K562 (cell line): ENCODE data around the gene CCDC194. TPM values are rescaled to one million over a fixed set of nuclear protein-coding genes. Genes with fewer than 3 reads are reported as not detected.
A peak's percentile ranks its signal among the peaks of the same experiment; 100 is the strongest.

Experiments used
- ATAC-seq: fragments of 200-7000 bp; cut with Tn5 transposase; 3 replicates; pipeline ENCODE4 v1.9.1; 2020; ENCODE audit warnings: moderate library complexity
- BruUV-seq: library from RNA; stranded (reverse); fragments of 400-500 nt; replicated peaks from 2 replicates; lab custom pipeline; 2021; lab: Mats Ljungman, UMichigan
- CTCF ChIA-PET: fragments of 300-600 bp; formaldehyde crosslinking; extraction: SDS; loops from one replicate; lab custom pipeline; 2021; ENCODE audit warnings: low intra/inter-chr PET ratio; lab: Yijun Ruan, JAX
- POLR2A ChIA-PET: fragments of 300-600, 350-650 bp; sonication (Branson Sonifier 250); formaldehyde crosslinking; extraction: SDS; loops from one replicate; lab custom pipeline; 2021; ENCODE audit warnings: antibody characterized with exemption, inconsistent platforms; lab: Yijun Ruan, JAX
- DNase-seq, 4 experiments: peaks; one replicate each; pipeline versions ENCODE4 v3.0.0 to v3.0.0-alpha.2; 2011 to 2018; ENCODE audit warnings: low spot score in 3 of 4, mixed read lengths in 3 of 4; ENCODE audit errors: extremely low read depth in 1 of 4
- FAIRE-seq: peaks from 2 replicates; lab custom pipeline; 2011; peaks lifted over from hg19 to GRCh38; lab: Jason Lieb, UNC
- H2AFZ ChIP-seq: 2 replicates; pipeline ENCODE4 v1.6.0; 2011; ENCODE audit warnings: low read depth, low read length, control low read depth, inconsistent platforms
- H3K27ac ChIP-seq: fragments of 200-600 bp; 3 replicates; pipeline ENCODE4 v1.8.0; 2011; ENCODE audit warnings: low read depth, mild to moderate bottlenecking, control low read depth, inconsistent platforms, low read length, moderate library complexity, mixed read lengths; ENCODE audit errors: extremely low read depth
- H3K27me3 ChIP-seq, 2 experiments: fragments of 300-600 bp in 1 of 2; 2 replicates in 1 of 2; 3 replicates in 1 of 2; pipeline versions ENCODE4 v1.6.0 to v1.8.0; 2011; ENCODE audit warnings: inconsistent platforms in 2 of 2, low read length in 2 of 2, mild to moderate bottlenecking in 1 of 2, mixed read lengths in 1 of 2, moderate library complexity in 1 of 2; ENCODE audit not compliant: control insufficient read depth in 2 of 2, insufficient read depth in 2 of 2
- H3K36me3 ChIP-seq: fragments of 300-600 bp; 3 replicates; pipeline ENCODE4 v1.8.0; 2011; ENCODE audit warnings: mild to moderate bottlenecking, low read length, inconsistent platforms; ENCODE audit not compliant: control insufficient read depth, insufficient read depth
- H3K4me1 ChIP-seq, 2 experiments: fragments of 200-600 bp in 1 of 2; replicated peaks in 1 of 2; 2 replicates in 1 of 2; 3 replicates in 1 of 2; pipeline versions ENCODE4 v1.5.1 to v1.8.0; 2011; ENCODE audit warnings: inconsistent platforms in 2 of 2, low read length in 2 of 2, mild to moderate bottlenecking in 1 of 2, mixed read lengths in 1 of 2, moderate library complexity in 1 of 2; ENCODE audit not compliant: control insufficient read depth in 2 of 2, insufficient read depth in 2 of 2
- H3K4me2 ChIP-seq: 2 replicates; pipeline ENCODE4 v1.6.1; 2011; ENCODE audit warnings: low read length, control low read depth, inconsistent platforms, mixed read lengths; ENCODE audit not compliant: insufficient read depth
- H3K4me3 ChIP-seq: fragments of 200-600 bp; sonication (generic), shearing (Covaris generic); 2 replicates; pipeline ENCODE4 v1.5.1; 2016; ENCODE audit warnings: control low read depth, inconsistent platforms
- H3K79me2 ChIP-seq: fragments of 200-600 bp; 3 replicates; pipeline ENCODE4 v1.8.0; 2011; ENCODE audit warnings: low read length, inconsistent platforms; ENCODE audit not compliant: control insufficient read depth, insufficient read depth
- H3K9ac ChIP-seq, 2 experiments: 2 replicates each; pipeline versions ENCODE4 v1.6.0 to v1.6.1; 2011; ENCODE audit warnings: low read depth in 2 of 2, low read length in 2 of 2, control low read depth in 1 of 2, inconsistent platforms in 1 of 2, mild to moderate bottlenecking in 1 of 2, mixed read lengths in 1 of 2; ENCODE audit not compliant: insufficient read depth in 1 of 2
- H3K9me1 ChIP-seq: one replicate; pipeline ENCODE4 v1.6.0; 2011; ENCODE audit warnings: inconsistent platforms, mild to moderate bottlenecking, low read length, moderate library complexity; ENCODE audit not compliant: control insufficient read depth, insufficient read depth
- H3K9me3 ChIP-seq: replicated peaks from 2 replicates; pipeline ENCODE4 v1.5.1; 2011; ENCODE audit warnings: low read depth, low read length, inconsistent platforms; ENCODE audit not compliant: control insufficient read depth, insufficient read depth
- H4K20me1 ChIP-seq: replicated peaks from 2 replicates; pipeline ENCODE4 v1.6.1; 2011; ENCODE audit warnings: low read length, inconsistent platforms, mixed read lengths; ENCODE audit not compliant: control insufficient read depth, insufficient read depth
- DDX20 ChIP-seq: fragments of 450-650 bp; IDR thresholded peaks from 2 replicates; pipeline ENCODE4 v1.6.1; 2016; ENCODE audit warnings: missing genetic modification characterization, low read depth, mild to moderate bottlenecking, missing compliant biosample characterization, moderate library complexity
- HNRNPLL ChIP-seq: fragments of 200-400 bp; formaldehyde crosslinking; IDR thresholded peaks from 2 replicates; pipeline ENCODE4 v1.6.1; 2017; ENCODE audit warnings: low read length, low read depth, mild to moderate bottlenecking; ENCODE audit not compliant: poor library complexity, severe bottlenecking
- ZFX ChIP-seq: sonication (generic); formaldehyde crosslinking; IDR thresholded peaks from 2 replicates; pipeline ENCODE4 v1.8.0; 2022; ENCODE audit warnings: mild to moderate bottlenecking, missing genetic modification reagents, moderate library complexity
- ZKSCAN8 ChIP-seq: fragments of 200-800 bp; sonication (Bioruptor generic); IDR thresholded peaks from 2 replicates; pipeline ENCODE4 v1.6.1; 2016; ENCODE audit warnings: missing genetic modification characterization, missing compliant biosample characterization
- ZNF140 ChIP-seq: fragments of 250-450 bp; sonication (Bioruptor Pico); IDR thresholded peaks from 2 replicates; pipeline ENCODE4 v1.8.0; 2021; ENCODE audit warnings: moderate library complexity, mild to moderate bottlenecking, inconsistent platforms
- ZNF384 ChIP-seq: IDR thresholded peaks from 2 replicates; pipeline ENCODE4 v1.6.1; 2012; ENCODE audit warnings: low read depth, low read length, improper control_type of control experiment
- WGBS: fragments of 100-300 bp; shearing (Covaris generic); methylation state at CpG from one replicate; pipeline ENCODE4 v1.1.6; 2016; ENCODE audit warnings: low coverage, mixed read lengths; ENCODE audit not compliant: insufficient coverage; ENCODE audit errors: missing lambda C conversion rate; 5-methylcytosine and 5-hydroxymethylcytosine counted together
- in situ Hi-C: fragments of 300-500 bp; cut with MboI; formaldehyde crosslinking; loops from 4 replicates; pipeline ENCODE4 v1.15.0; 2018; ENCODE audit warnings: inconsistent platforms, mixed read lengths
- intact Hi-C: fragments of 100-400 bp; cut with micrococcal nuclease; formaldehyde crosslinking; loops from 2 replicates; pipeline ENCODE4 v1.14.2; 2022
- polyA plus RNA-seq, 8 experiments: library from polyadenylated mRNA; depleted of rRNA in 4 of 8; stranded (reverse) in 5 of 8; unstranded in 3 of 8; fragments of >200 nt; fragmentation: Nextera tagmentation in 2 of 8; fragmentation: Illumina TruSeq in 1 of 8; extraction: Ambion mirVana in 2 of 8; extraction: Trizol in 1 of 8; gene quantifications; 2 replicates each; pipeline versions ENCODE4 v1.2.1 to v1.2.3, GENCODE V29; 2011 to 2014; ENCODE audit warnings: inconsistent platforms in 1 of 8, missing spikeins in 1 of 8
- total RNA-seq, 7 experiments: library from RNA; depleted of rRNA in 6 of 7; stranded (reverse); fragments of >200 nt in 6 of 7; fragmentation: Illumina TruSeq in 2 of 7; extraction: Trizol in 2 of 7; gene quantifications; 2 replicates each; pipeline versions ENCODE4 v1.2.1 to v1.2.3, GENCODE V29; 2011 to 2021; ENCODE audit warnings: low replicate concordance in 1 of 7
- TF ChIP-seq, protein P1 (sequence below): fragments of 450-650 bp; IDR thresholded peaks from 2 replicates; pipeline ENCODE4 v1.6.1; 2017; ENCODE audit warnings: antibody characterized with exemption, mild to moderate bottlenecking
- TF ChIP-seq, protein P2 (sequence below): sonication (generic); formaldehyde crosslinking; IDR thresholded peaks from 2 replicates; pipeline ENCODE4 v1.9.0; 2022; ENCODE audit warnings: mild to moderate bottlenecking, missing genetic modification reagents

CCDC194 gene
- total and polyA plus RNA-seq, 9 of the 15 experiments (the other 6 are each of a cell fraction or from before 2014, with no cell fraction given) = 0.13 to 1.3 (median 0.39) TPM; not detected in 3

DNA sequence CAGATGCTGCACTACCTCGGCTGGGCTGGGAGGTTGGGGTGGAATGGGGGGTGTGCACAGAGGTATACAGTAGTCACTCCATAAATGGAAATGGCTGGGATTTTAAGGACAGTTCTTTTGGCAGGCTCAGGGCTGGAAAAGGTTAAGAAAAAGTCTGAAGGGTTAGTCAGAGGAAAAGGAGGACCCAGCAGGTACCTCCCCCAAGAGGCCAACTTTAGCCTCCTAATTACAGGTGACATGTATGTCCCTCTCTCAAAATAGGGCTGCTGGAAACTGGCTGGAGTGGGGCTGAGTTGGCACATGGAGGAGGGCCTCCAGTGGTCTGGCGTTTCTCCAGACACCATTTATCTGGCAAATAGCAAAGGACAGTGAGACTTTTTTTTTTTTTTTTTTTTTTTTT lies 994 bp downstream of the CCDC194 start:
- no peaks in the 10 kb centered on the region for H4K20me1 ChIP-seq
- peaks cover 10% of the 10 kb centered on the region; the same call in 1 of the 3 replicates for H3K36me3 ChIP-seq
- no peaks in the 10 kb centered on the region for H3K27me3 ChIP-seq
- ATAC-seq (no peak), FAIRE-seq (no peak), DNase-seq (peak in 2 of 4 experiments; percentile 8 to 53)
- in situ Hi-C loops = no loop called here
- no peak overlapping the region for H3K4me2 ChIP-seq
- H2AFZ ChIP-seq = no peak overlapping the region
- H3K4me3 ChIP-seq = no peak overlapping the region
- no peaks in the 10 kb centered on the region for H3K79me2 ChIP-seq
- no TSS peak for BruUV-seq
- no peaks in the 10 kb centered on the region for H3K9me1 ChIP-seq
- H3K9me3 ChIP-seq = peaks cover 9% of the 10 kb centered on the region
- CTCF ChIA-PET = interaction anchor here (0.6 kb wide), 1 partner anchor 47 kb away, joined by 3 read pairs; no protein-coding TSS in a partner anchor
- H3K9ac ChIP-seq = no peak overlapping the region
- peaks cover 22 to 37% of the 10 kb centered on the region in 2 experiments for H3K4me1 ChIP-seq
- TF ChIP-seq ZNF384 (peak; percentile 68), ZNF140 (no peak), ZKSCAN8 (peak; percentile 99)
- H3K27ac ChIP-seq = no peak overlapping the region
- WGBS = 12% methylated on average over 2 of the region's 2 CpGs
- intact Hi-C loops = no loop called here
- POLR2A ChIA-PET = interaction anchor here (1.0 to 1.3 kb wide), 2 partner anchors 12 to 129 kb away, joined by 3 to 7 read pairs; partner anchors contain the start of genes BST2 and USHBP1

DNA sequence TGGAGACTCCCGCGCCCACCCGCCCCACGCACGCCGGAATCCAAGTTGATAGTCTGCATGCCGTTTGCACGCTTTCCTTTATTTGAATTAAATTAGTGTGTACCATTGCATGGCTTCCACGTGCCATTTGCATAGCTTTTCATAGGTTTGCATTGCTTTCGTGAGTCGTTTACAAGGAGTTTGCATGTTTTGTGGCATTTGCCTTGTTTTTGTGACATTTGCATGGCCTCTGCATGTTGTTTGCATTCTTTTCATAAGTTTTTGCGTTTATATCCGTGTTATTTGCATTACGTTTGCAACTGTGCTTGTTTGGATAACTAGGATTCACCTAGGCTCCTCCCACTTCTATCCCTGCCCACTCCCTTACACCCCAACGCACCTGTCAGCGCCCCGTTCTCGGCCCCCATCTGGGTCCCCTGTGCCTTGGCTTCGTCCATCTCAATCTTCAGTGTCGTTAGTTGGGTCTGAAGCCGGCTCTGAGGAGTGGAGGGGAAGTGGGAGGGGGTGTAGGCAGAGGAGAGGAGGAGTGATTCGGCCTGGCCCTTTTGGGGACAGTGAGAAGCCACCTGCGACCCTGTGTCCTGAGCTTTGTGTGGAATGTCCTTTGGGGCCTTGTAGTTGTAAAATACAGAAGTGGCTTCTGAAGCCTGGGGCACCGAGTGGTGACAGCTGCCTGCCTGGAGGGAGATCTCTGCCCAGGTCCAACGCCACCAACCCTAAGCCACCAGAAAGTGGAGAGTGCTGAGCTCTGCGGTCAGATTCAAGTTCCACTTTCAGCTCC lies 2.4 kb downstream of the CCDC194 start:
- H3K27me3 ChIP-seq = no peaks in the 10 kb centered on the region
- in situ Hi-C loops = no loop called here
- H3K9ac ChIP-seq = peak overlapping the region in 1 of 2 experiments; percentile 59; a peak in 2 of 4 replicates
- ATAC-seq (0 out of 3 replicates have a peak, but pooled peaks have one; percentile 8), DNase-seq (peak in 2 of 4 experiments; percentile 36 to 44), FAIRE-seq (no peak)
- BruUV-seq = no TSS peak
- H3K4me3 ChIP-seq = peak overlapping the region; percentile 51
- peaks cover 22 to 37% of the 10 kb centered on the region in 2 experiments for H3K4me1 ChIP-seq
- POLR2A ChIA-PET = interaction anchor here (0.5 to 1.0 kb wide), 6 partner anchors 9 to 470 kb away, joined by 3 to 5 read pairs (median 4); no protein-coding TSS in a partner anchor
- H3K79me2 ChIP-seq = no peaks in the 10 kb centered on the region
- no peak overlapping the region for H3K27ac ChIP-seq
- H3K9me3 ChIP-seq = peaks cover 9% of the 10 kb centered on the region
- H3K4me2 ChIP-seq = peak overlapping the region; percentile 88
- peak overlapping the region; percentile 83 for H2AFZ ChIP-seq
- 0 out of 3 replicates have a peak, but pooled peaks cover 2% of the 10 kb centered on the region for H3K36me3 ChIP-seq
- H4K20me1 ChIP-seq = no peaks in the 10 kb centered on the region
- no peaks in the 10 kb centered on the region for H3K9me1 ChIP-seq
- intact Hi-C loops = no loop called here
- CTCF ChIA-PET = interaction anchor here (0.6 to 2.0 kb wide), 2 partner anchors 87 to 99 kb away, joined by 3 to 7 read pairs; no protein-coding TSS in a partner anchor
- 12% methylated on average over 24 of the region's 26 CpGs for WGBS
- no peak for TF ChIP-seq DDX20 (tag)
- peak; percentile 41; the same call in 1 of the 2 replicates for TF ChIP-seq ZFX (CRISPR knock-in tag)
- TF ChIP-seq, protein P1, sequence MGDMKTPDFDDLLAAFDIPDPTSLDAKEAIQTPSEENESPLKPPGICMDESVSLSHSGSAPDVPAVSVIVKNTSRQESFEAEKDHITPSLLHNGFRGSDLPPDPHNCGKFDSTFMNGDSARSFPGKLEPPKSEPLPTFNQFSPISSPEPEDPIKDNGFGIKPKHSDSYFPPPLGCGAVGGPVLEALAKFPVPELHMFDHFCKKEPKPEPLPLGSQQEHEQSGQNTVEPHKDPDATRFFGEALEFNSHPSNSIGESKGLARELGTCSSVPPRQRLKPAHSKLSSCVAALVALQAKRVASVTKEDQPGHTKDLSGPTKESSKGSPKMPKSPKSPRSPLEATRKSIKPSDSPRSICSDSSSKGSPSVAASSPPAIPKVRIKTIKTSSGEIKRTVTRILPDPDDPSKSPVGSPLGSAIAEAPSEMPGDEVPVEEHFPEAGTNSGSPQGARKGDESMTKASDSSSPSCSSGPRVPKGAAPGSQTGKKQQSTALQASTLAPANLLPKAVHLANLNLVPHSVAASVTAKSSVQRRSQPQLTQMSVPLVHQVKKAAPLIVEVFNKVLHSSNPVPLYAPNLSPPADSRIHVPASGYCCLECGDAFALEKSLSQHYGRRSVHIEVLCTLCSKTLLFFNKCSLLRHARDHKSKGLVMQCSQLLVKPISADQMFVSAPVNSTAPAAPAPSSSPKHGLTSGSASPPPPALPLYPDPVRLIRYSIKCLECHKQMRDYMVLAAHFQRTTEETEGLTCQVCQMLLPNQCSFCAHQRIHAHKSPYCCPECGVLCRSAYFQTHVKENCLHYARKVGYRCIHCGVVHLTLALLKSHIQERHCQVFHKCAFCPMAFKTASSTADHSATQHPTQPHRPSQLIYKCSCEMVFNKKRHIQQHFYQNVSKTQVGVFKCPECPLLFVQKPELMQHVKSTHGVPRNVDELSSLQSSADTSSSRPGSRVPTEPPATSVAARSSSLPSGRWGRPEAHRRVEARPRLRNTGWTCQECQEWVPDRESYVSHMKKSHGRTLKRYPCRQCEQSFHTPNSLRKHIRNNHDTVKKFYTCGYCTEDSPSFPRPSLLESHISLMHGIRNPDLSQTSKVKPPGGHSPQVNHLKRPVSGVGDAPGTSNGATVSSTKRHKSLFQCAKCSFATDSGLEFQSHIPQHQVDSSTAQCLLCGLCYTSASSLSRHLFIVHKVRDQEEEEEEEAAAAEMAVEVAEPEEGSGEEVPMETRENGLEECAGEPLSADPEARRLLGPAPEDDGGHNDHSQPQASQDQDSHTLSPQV = 0 out of 2 replicates have a peak, but pooled peaks have one; percentile 42
- TF ChIP-seq HNRNPLL = peak; percentile 41
- TF ChIP-seq, protein P2, sequence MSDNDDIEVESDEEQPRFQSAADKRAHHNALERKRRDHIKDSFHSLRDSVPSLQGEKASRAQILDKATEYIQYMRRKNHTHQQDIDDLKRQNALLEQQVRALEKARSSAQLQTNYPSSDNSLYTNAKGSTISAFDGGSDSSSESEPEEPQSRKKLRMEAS (CRISPR knock-in tag) = peak; percentile 18; the same call in 1 of the 2 replicates
